Liver (tissue), 3 donors: ENCODE measurements around the gene DUSP1.

ENCODE experiments used
- HNF4G ChIP-seq: IDR thresholded peaks from 2 replicates; pipeline ENCODE4 v1.6.1; 2016; ENCODE audit warnings: antibody characterized with exemption
- JUND ChIP-seq, 2 donors: IDR thresholded peaks; 2 replicates each; pipeline ENCODE4 v1.6.1; 2016; ENCODE audit warnings: antibody characterized with exemption in 2 of 2
- NR2F2 ChIP-seq: IDR thresholded peaks from 2 replicates; pipeline ENCODE4 v1.6.1; 2016; ENCODE audit warnings: antibody characterized with exemption
- RAD21 ChIP-seq, 2 donors: IDR thresholded peaks; 2 replicates each; pipeline ENCODE4 v1.6.1; 2016; ENCODE audit warnings: antibody characterized with exemption in 2 of 2, mild to moderate bottlenecking in 2 of 2
- RXRA ChIP-seq, 2 donors: IDR thresholded peaks; 2 replicates each; pipeline ENCODE4 v1.6.1; 2017 to 2018; ENCODE audit warnings: antibody characterized with exemption in 2 of 2, mild to moderate bottlenecking in 1 of 2
- TAF1 ChIP-seq: conservative IDR thresholded peaks from 2 replicates; pipeline ENCODE4 v1.6.1; 2016; ENCODE audit warnings: antibody characterized with exemption, mild to moderate bottlenecking
- YY1 ChIP-seq: IDR thresholded peaks from 2 replicates; pipeline ENCODE4 v1.6.1; 2016; ENCODE audit warnings: antibody characterized with exemption, mild to moderate bottlenecking
- TF ChIP-seq, protein P1 (sequence below): IDR thresholded peaks from 2 replicates; pipeline ENCODE4 v1.6.1; 2016; ENCODE audit warnings: antibody characterized with exemption
- TF ChIP-seq, protein P2 (sequence below): IDR thresholded peaks from 2 replicates; pipeline ENCODE4 v1.6.1; 2016; ENCODE audit warnings: antibody characterized with exemption, mild to moderate bottlenecking
- TF ChIP-seq, protein P3 (sequence below): fragments of 150-350 bp; IDR thresholded peaks from 2 replicates; pipeline ENCODE4 v1.5.1; 2017; ENCODE audit warnings: improper control_type of control experiment, low read depth, low read length; ENCODE audit not compliant: missing input control
- TF ChIP-seq, protein P4 (sequence below): IDR thresholded peaks from 2 replicates; pipeline ENCODE4 v1.6.1; 2016; ENCODE audit warnings: antibody characterized with exemption
- donor health status: healthy.
- donor health status: healthy.

DNA sequence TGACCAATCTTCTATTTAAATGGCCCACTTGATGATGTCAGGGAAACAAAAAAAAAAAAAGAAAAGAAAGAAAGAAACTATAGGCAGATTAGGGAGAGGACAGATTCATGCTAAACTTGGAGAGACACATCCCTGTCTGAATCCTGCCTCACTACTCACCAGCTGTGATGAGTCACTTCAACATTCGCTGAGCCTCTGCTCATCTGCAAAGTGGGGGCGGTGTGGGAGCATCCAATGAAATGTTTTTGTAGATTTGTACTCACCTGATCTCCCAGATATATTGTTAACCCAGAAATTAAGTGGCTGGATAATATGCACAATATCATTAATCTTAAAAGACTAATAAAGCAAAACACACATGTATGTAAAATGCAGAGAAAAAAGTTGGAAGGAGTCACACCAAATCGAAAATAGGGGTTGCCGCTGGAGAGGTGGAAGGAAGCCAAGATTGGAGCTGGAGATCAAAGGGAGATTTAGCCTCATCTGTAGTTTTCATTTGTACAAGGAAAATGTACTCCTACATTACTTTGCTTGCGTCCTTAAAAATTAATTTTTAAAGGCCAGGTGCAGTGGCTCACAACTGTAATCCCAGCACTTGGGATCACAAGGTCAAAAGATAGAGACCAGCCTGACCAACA, 46.0 kb upstream of the DUSP1 start:
- TF ChIP-seq, protein P1, sequence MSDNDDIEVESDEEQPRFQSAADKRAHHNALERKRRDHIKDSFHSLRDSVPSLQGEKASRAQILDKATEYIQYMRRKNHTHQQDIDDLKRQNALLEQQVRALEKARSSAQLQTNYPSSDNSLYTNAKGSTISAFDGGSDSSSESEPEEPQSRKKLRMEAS, result no peak
- no peak for TF ChIP-seq HNF4G
- TF ChIP-seq, protein P2, sequence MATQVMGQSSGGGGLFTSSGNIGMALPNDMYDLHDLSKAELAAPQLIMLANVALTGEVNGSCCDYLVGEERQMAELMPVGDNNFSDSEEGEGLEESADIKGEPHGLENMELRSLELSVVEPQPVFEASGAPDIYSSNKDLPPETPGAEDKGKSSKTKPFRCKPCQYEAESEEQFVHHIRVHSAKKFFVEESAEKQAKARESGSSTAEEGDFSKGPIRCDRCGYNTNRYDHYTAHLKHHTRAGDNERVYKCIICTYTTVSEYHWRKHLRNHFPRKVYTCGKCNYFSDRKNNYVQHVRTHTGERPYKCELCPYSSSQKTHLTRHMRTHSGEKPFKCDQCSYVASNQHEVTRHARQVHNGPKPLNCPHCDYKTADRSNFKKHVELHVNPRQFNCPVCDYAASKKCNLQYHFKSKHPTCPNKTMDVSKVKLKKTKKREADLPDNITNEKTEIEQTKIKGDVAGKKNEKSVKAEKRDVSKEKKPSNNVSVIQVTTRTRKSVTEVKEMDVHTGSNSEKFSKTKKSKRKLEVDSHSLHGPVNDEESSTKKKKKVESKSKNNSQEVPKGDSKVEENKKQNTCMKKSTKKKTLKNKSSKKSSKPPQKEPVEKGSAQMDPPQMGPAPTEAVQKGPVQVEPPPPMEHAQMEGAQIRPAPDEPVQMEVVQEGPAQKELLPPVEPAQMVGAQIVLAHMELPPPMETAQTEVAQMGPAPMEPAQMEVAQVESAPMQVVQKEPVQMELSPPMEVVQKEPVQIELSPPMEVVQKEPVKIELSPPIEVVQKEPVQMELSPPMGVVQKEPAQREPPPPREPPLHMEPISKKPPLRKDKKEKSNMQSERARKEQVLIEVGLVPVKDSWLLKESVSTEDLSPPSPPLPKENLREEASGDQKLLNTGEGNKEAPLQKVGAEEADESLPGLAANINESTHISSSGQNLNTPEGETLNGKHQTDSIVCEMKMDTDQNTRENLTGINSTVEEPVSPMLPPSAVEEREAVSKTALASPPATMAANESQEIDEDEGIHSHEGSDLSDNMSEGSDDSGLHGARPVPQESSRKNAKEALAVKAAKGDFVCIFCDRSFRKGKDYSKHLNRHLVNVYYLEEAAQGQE, result no peak
- TF ChIP-seq, protein P3, sequence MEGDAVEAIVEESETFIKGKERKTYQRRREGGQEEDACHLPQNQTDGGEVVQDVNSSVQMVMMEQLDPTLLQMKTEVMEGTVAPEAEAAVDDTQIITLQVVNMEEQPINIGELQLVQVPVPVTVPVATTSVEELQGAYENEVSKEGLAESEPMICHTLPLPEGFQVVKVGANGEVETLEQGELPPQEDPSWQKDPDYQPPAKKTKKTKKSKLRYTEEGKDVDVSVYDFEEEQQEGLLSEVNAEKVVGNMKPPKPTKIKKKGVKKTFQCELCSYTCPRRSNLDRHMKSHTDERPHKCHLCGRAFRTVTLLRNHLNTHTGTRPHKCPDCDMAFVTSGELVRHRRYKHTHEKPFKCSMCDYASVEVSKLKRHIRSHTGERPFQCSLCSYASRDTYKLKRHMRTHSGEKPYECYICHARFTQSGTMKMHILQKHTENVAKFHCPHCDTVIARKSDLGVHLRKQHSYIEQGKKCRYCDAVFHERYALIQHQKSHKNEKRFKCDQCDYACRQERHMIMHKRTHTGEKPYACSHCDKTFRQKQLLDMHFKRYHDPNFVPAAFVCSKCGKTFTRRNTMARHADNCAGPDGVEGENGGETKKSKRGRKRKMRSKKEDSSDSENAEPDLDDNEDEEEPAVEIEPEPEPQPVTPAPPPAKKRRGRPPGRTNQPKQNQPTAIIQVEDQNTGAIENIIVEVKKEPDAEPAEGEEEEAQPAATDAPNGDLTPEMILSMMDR, result no peak
- TF ChIP-seq RXRA (IDR thresholded peaks at IDR 0.05), result no peak
- no peak for TF ChIP-seq JUND (IDR thresholded peaks at IDR 0.05)
- TF ChIP-seq NR2F2, result no peak
- TF ChIP-seq, protein P4, sequence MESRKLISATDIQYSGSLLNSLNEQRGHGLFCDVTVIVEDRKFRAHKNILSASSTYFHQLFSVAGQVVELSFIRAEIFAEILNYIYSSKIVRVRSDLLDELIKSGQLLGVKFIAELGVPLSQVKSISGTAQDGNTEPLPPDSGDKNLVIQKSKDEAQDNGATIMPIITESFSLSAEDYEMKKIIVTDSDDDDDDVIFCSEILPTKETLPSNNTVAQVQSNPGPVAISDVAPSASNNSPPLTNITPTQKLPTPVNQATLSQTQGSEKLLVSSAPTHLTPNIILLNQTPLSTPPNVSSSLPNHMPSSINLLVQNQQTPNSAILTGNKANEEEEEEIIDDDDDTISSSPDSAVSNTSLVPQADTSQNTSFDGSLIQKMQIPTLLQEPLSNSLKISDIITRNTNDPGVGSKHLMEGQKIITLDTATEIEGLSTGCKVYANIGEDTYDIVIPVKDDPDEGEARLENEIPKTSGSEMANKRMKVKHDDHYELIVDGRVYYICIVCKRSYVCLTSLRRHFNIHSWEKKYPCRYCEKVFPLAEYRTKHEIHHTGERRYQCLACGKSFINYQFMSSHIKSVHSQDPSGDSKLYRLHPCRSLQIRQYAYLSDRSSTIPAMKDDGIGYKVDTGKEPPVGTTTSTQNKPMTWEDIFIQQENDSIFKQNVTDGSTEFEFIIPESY, result no peak
- TF ChIP-seq TAF1, result no peak
- no peak for TF ChIP-seq YY1
- no peak for TF ChIP-seq RAD21 (IDR thresholded peaks at IDR 0.05)
